Hematopoietic multipotent progenitor cell treated with erythropoietin and hydrocortisone succinate and interleukin-3 and kit ligand, for 15 days (in vitro differentiated cells): ENCODE data around the gene PTOV1.

ENCODE experiments used
- DNase-seq: peaks from one replicate; pipeline ENCODE4 v3.0.0-alpha.2; 2015; ENCODE audit warnings: low spot score

The PTOV1 gene

DNA sequence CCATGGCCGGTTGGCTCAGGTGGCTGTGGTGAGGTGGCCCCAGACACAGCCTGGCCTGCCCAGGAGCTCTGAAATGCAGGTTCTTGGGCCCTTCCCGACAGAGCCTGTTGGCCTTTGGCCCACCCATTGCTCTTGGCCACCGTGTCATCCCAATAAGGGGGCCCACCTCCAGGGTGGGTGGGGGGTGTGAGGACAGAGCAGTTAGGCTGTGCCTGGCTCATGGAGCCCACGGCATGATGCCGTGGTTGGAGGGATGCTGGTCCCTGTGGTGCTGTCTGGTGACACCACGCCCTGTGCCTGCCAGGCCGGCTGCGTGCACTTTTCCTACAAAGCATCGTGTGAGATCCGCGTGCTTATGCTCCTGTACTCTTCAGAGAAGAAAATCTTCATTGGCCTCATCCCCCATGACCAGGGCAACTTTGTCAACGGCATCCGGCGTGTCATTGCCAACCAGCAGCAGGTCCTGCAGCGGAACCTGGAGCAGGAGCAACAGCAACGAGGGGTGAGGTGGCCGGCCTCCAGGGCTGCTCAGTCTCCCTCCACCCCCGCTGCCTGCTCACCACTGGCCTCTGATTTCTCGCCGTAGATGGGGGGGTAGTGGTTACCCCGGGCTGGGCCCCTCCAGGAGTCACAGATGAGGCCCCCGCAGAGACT lies 8.8 kb downstream of the PTOV1 start:
- DNase-seq, result no peak

GRCh38 chr19:49860336-49861102 lies 9.6 kb downstream of the PTOV1 start:
- no peak for DNase-seq

GRCh38 chr19:49861107-49861506 lies 10.1 kb downstream of the PTOV1 start:
- DNase-seq, result no peak

- DNase-seq, result no peak
These were observed 10.8 kb downstream of the PTOV1 start for GRCh38 chr19:49861541-49862378.

- no peak for DNase-seq
These were observed 11.7 kb downstream of the PTOV1 start for GRCh38 chr19:49862391-49863253.

DNA sequence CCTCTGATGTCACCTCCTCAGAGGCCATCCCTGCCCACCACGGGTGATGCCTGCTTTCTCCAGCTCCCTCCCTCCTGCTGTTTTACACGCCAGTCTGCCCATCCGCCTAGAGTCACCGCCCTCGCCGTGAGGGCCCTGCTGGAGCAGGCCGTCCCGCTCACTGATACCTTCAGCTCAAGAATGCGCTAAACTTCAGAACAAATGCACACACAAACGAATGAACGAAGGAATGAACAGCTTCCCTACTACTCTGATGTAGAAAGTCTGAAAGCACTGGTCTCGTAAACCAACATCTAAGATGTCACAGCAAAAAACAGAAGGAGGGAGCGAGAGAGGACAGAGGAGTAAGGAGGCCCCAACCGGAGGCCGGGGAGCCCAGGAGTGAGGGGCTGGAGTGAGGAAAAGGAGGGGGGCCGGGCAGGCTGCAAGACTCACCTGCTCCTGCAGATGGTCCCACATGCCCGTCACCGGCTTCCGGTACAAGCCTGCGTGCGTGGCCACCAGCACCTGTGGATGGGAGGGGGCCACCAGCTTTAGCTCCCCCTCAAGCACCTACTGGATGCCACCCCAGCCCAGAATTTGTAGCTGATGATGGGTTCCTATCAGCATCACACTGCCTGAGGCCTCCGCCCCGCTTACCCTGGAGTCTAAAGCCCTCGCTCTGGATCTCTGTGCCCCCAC lies 12.4 kb downstream of the PTOV1 start:
- no peak for DNase-seq

- no peak for DNase-seq
These were observed 13.0 kb downstream of the PTOV1 start for GRCh38 chr19:49863935-49864320.

GRCh38 chr19:49864890-49865289 lies 13.9 kb downstream of the PTOV1 start:
- no peak for DNase-seq

DNA sequence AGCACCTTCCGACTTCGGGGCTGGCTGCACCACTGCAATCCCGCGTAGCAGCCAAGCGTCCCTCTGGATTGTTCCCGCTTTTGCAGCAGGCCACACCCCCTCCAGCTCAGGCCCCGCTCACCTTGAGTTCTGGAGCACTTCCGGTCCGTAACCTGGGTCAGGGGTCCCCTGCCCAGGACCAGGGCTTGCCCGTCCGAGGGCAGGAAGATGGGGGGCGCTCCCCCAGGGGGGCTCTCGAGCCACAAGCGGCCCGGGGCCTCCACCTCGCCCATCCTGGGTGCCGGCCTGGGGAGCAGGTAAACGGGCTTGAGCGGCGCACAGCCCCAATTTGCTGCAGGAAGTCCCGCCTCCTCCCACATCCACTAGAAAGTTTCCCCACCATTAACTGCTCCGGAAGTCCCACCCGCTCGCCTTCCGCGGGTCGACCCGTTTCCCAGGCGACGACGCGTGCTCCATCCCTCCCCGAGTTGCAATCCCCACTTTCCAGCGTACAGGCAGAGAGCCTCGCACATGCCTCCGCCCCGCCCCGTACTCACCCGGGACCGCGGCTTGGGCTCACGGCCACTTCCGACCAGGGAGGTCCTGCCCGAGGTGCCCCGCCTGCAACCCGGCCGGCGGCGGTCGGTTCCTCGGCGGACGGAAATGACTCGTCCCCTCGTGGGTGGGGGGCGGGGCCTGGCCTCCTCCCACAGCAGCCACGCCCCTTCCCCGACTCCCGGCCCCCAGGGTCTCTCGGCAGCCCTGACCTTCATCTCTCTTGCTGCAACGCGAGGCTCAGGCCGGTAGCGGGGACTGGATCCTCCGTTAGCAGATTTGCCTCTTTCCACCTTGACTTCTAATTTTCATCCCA lies 16.2 kb downstream of the PTOV1 start, which contains the start of gene PNKP:
PNKP (minus strand) TSS at position 644 of the 850 bp plus-strand sequence; CDS start at position 272, 372 bp downstream.
- peak; percentile 79 for DNase-seq

DNA sequence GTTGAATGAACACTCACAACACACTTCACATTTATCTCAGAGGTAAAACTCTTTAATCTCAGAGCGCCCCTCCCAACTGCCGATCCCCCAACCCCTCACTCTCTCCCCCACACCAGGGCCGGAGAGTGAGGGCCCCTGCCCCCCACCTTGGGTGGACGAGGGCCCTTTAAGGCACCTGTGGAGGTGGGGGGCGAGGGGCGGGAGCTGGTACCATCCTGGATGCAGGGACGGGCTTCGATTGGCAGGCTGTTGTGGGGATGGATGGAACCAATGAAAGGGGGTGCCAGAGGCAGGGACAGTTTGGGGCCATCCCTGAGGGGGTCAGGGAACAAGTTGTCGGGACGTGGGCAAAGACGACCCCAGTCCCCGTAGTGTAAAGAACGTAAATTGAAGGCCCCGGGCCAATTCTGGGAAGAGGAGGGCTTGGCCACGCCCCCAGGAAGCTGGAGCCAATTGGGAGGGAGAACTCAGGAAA lies 18.1 kb downstream of the PTOV1 start:
- DNase-seq, result no peak

DNA sequence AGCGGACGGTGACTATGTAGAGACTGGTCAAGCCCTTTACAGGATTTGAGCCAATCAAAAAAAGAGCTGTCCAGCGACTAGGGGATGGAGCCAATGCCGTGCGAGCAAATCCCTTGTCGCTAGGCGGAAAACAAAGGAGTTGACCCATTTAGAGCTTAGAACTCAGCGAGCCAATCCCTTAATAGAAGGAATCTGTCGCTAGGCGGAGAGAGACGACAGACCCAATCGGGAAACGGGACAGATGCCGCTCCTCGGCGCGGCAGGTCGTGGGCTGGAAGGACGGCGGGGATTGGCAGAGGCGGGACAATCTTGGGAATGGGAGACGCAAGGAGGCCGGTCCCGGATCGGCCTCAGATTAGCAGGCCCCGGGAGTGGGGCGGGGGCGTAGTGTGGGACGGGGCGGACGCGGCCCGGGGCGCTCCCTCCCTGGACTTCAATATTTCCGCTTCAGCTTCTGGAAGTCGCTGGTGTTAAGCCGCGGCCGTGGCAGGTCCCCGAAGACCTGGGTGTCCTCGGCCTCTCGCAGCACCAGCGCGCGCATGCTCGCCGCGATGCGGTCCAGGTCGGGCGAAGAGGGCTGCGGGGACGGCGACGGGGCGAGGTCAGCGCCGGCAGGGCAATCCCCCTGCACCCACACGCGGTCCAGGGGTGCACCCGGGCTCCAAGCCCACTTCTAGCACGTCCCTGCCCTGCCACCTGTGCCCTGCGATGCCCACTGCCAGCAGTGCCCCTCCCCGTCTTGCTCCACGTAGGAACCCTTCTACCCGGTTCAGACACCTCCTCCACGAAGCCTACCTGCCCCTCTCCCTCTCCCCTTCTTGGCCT lies 18.7 kb downstream of the PTOV1 start:
- peak; percentile 99 for DNase-seq

GRCh38 chr19:49870309-49870901 lies 19.4 kb downstream of the PTOV1 start:
- peak; percentile 51 for DNase-seq

DNA sequence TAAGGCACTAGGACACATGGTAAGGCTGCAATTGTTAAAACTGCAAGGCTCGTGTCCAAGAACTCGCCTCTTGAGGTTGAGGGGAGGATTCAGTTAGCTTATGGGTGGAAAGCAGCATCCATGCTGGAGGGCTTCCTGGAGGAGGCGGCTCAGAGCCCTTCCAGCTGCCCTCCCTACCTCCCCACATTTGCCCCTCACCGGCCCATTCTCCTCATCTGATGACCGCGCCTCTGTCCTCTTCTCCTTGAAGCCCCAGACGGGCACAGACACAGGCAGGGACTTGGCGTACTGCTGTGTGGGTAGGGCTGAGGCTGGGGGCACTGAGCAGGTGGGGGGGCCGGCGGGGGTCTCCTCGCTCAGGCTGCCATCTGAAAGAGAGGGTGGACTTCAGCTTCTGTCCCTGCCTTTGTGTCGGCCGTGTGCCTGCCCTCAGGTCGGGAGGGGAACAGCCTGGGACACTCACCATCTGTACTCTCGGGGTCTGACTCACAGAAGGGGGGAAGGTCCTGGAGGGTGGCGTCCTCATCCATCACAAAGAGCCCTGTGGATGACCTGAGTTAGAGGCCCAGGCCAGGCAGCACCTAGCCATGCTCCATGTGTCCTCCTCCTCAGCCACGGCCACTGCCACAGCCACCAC lies 20.5 kb downstream of the PTOV1 start:
- no peak for DNase-seq

GRCh38 chr19:49872245-49873128 lies 21.5 kb downstream of the PTOV1 start:
- DNase-seq, result peak; percentile 71

DNA sequence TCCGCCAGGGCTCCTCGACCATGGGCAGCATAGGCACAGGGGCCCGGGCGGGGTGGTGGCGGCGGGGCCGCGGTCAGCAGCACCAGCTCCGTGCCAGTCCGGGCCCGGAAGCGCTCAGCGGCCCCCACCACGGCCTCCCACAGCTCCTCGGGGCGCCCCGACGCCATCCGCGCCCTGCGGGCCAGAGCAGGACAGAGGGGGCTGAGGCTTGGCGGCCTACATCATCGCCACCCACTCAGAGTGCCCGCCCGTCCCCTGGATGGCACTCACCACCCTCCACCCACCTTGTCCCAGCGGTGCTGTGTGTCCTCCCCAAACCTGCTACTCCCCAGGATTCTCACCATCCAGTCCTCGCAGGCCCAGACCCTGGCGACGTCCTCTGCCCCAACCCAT lies 22.2 kb downstream of the PTOV1 start:
- DNase-seq, result no peak

DNA sequence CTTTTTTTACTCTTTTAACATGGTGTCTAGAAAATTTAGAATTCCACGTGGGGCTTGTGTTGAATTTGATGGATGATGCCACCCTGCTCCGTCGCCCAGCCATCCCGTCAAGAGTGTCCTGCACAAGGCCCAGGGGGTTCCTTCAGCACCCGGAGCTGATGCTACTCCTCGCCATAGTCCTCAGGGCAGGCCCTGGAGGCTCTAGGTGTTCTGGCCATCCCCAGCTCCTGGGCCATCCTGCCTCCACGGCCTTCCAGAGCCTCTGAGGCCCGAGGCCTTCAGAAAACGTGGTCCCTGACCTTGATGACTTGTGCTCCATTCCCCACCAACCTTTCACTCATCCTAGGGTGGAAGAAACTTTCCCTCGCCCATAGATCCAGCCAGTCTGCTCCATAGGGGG lies 22.9 kb downstream of the PTOV1 start:
- DNase-seq, result no peak

GRCh38 chr19:49874503-49875157 lies 23.7 kb downstream of the PTOV1 start:
- DNase-seq, result no peak
